OCI-LY7 (cell line): ENCODE measurements around the gene ZNF516. TPM values are rescaled to one million over a fixed set of nuclear protein-coding genes. Genes with fewer than 3 reads are reported as not detected.

Source experiments
- BruUV-seq: library from RNA; stranded (reverse); fragments of 400-500 nt; replicated peaks from 2 replicates; lab custom pipeline; 2021; lab: Mats Ljungman, UMichigan
- CTCF ChIA-PET: fragments of 300-600 bp; sonication (Branson Sonifier 250); formaldehyde crosslinking; loops from one replicate; lab custom pipeline; 2022; ENCODE audit warnings: antibody characterized with exemption; ENCODE audit not compliant: unreplicated experiment; lab: Charles Lee
- POLR2A ChIA-PET: fragments of 300-600 bp; sonication (Branson Sonifier 250); formaldehyde crosslinking; loops from one replicate; lab custom pipeline; 2022; ENCODE audit warnings: antibody characterized with exemption; lab: Charles Lee
- DNase-seq: peaks from one replicate; pipeline ENCODE4 v3.0.0-alpha.2; 2015; ENCODE audit warnings: low spot score
- H2AFZ ChIP-seq: fragments of 200-600 bp; sonication (generic), shearing (Covaris generic); 2 replicates; pipeline ENCODE4 v1.6.1; 2014; ENCODE audit warnings: mild to moderate bottlenecking, antibody characterized with exemption, low read length, moderate library complexity
- H3K27ac ChIP-seq: fragments of 200-600 bp; sonication (generic); 2 replicates; pipeline ENCODE4 v1.5.1; 2014; ENCODE audit warnings: mixed run types, low read depth, mild to moderate bottlenecking, moderate library complexity, low read length, inconsistent platforms; ENCODE audit not compliant: poor library complexity, severe bottlenecking
- H3K36me3 ChIP-seq: fragments of 200-600 bp; sonication (generic); 2 replicates; pipeline ENCODE4 v1.6.1; 2014; ENCODE audit warnings: mild to moderate bottlenecking, antibody characterized with exemption, low read length, moderate library complexity, mixed read lengths; ENCODE audit not compliant: insufficient read depth
- H3K4me1 ChIP-seq: fragments of 200-600 bp; sonication (generic); 2 replicates; pipeline ENCODE4 v1.5.1; 2014; ENCODE audit warnings: mild to moderate bottlenecking, low read length; ENCODE audit not compliant: insufficient read depth, poor library complexity, severe bottlenecking
- H3K4me2 ChIP-seq: fragments of 200-600 bp; sonication (generic); 2 replicates; pipeline ENCODE4 v1.6.1; 2014; ENCODE audit warnings: mild to moderate bottlenecking, low read length
- H3K4me3 ChIP-seq: fragments of 200-600 bp; sonication (generic); 2 replicates; pipeline ENCODE4 v1.5.1; 2014; ENCODE audit warnings: mild to moderate bottlenecking, low read depth, low read length; ENCODE audit not compliant: poor library complexity, severe bottlenecking
- H3K79me2 ChIP-seq: fragments of 200-600 bp; sonication (generic); 2 replicates; pipeline ENCODE4 v1.6.1; 2016; ENCODE audit warnings: low read depth, mild to moderate bottlenecking, low read length, moderate library complexity, mixed read lengths; ENCODE audit not compliant: insufficient read depth
- H3K9me2 ChIP-seq: fragments of 200-600 bp; sonication (generic); 2 replicates; pipeline ENCODE4 v1.6.1; 2016; ENCODE audit warnings: mild to moderate bottlenecking, low read length, mixed read lengths; ENCODE audit not compliant: insufficient read depth
- H3K9me3 ChIP-seq: fragments of 200-600 bp; sonication (generic); 2 replicates; pipeline ENCODE4 v1.6.1; 2014; ENCODE audit warnings: mild to moderate bottlenecking, mixed run types, low read length, mixed read lengths
- H4K20me1 ChIP-seq: fragments of 200-600 bp; sonication (generic); 2 replicates; pipeline ENCODE4 v1.6.1; 2014; ENCODE audit warnings: mild to moderate bottlenecking, antibody characterized with exemption, low read length, moderate library complexity, mixed read lengths; ENCODE audit not compliant: insufficient read depth
- EZH2phosphoT487 ChIP-seq: fragments of 200-600 bp; sonication (generic); IDR thresholded peaks from 2 replicates; pipeline ENCODE4 v1.6.1; 2018; ENCODE audit warnings: low read depth, borderline replicate concordance, mild to moderate bottlenecking, mixed run types, antibody characterized with exemption, low read length, moderate library complexity, mixed read lengths
- intact Hi-C: fragments of 100-400 bp; cut with micrococcal nuclease; formaldehyde crosslinking; loops from one replicate; pipeline ENCODE4 v1.10.0; 2022; ENCODE audit not compliant: unreplicated experiment
- total RNA-seq, 2 experiments: library from RNA; depleted of rRNA in 1 of 2; stranded (reverse); fragments of >200 nt in 1 of 2; shearing (Covaris generic) in 1 of 2; gene quantifications; 2 replicates each; pipeline ENCODE4 v1.2.3, GENCODE V29; 2014 to 2022
- TF ChIP-seq, protein P1 (sequence below): fragments of 200-600 bp; sonication (generic); conservative IDR thresholded peaks from 2 replicates; pipeline ENCODE4 v1.5.1; 2014; ENCODE audit warnings: mild to moderate bottlenecking, antibody characterized with exemption, low read length, moderate library complexity, mixed read lengths

Gene ZNF516
- total RNA-seq, 2 experiments from 2014 or later: 16.2 to 32.3 TPM

GRCh38 chr18:76379226-76380126 is 115.6 kb downstream of the ZNF516 start:
- DNase-seq: no peak
- CTCF ChIA-PET: no interaction called here

GRCh38 chr18:76378526-76379215 is 116.4 kb downstream of the ZNF516 start:
- Histone ChIP-seq H3K79me2 (no peaks in the 10 kb centered on the region), H3K4me1 (no peaks in the 10 kb centered on the region)
- intact Hi-C loops: no loop called here

More at GRCh38 chr18:76379226-76380126, 115.6 kb downstream of the ZNF516 start:
- Histone ChIP-seq H4K20me1 (no peaks in the 10 kb centered on the region), H3K27ac (no peak overlapping the region), H3K4me3 (no peak overlapping the region), H3K79me2 (no peaks in the 10 kb centered on the region), H2AFZ (no peak overlapping the region), H3K4me1 (no peaks in the 10 kb centered on the region), H3K9me3 (no peaks in the 10 kb centered on the region), H3K9me2 (no peaks in the 10 kb centered on the region), H3K4me2 (no peak overlapping the region), H3K36me3 (peaks cover 7% of the 10 kb centered on the region)
- BruUV-seq: no TSS peak
- POLR2A ChIA-PET: no interaction called here
- intact Hi-C loops: no loop called here
- TF ChIP-seq, protein P1, sequence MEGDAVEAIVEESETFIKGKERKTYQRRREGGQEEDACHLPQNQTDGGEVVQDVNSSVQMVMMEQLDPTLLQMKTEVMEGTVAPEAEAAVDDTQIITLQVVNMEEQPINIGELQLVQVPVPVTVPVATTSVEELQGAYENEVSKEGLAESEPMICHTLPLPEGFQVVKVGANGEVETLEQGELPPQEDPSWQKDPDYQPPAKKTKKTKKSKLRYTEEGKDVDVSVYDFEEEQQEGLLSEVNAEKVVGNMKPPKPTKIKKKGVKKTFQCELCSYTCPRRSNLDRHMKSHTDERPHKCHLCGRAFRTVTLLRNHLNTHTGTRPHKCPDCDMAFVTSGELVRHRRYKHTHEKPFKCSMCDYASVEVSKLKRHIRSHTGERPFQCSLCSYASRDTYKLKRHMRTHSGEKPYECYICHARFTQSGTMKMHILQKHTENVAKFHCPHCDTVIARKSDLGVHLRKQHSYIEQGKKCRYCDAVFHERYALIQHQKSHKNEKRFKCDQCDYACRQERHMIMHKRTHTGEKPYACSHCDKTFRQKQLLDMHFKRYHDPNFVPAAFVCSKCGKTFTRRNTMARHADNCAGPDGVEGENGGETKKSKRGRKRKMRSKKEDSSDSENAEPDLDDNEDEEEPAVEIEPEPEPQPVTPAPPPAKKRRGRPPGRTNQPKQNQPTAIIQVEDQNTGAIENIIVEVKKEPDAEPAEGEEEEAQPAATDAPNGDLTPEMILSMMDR: no peak
- TF ChIP-seq EZH2phosphoT487: no peak

More at GRCh38 chr18:76378526-76379215, 116.4 kb downstream of the ZNF516 start:
- Histone ChIP-seq H3K9me3 (no peaks in the 10 kb centered on the region), H3K9me2 (no peaks in the 10 kb centered on the region), H4K20me1 (no peaks in the 10 kb centered on the region), H3K4me3 (no peak overlapping the region), H3K27ac (no peak overlapping the region), H2AFZ (no peak overlapping the region), H3K36me3 (peaks cover 7% of the 10 kb centered on the region), H3K4me2 (no peak overlapping the region)
- CTCF ChIA-PET: no interaction called here
- POLR2A ChIA-PET: no interaction called here
- TF ChIP-seq, protein P1: no peak
- no peak for TF ChIP-seq EZH2phosphoT487
- no peak for DNase-seq
- no TSS peak for BruUV-seq
